ENCODE results near the gene MPL.

GRCh38 chr1:43363935-43364525, 26.4 kb downstream of the MPL start:
- TF ChIP-seq, protein P1, sequence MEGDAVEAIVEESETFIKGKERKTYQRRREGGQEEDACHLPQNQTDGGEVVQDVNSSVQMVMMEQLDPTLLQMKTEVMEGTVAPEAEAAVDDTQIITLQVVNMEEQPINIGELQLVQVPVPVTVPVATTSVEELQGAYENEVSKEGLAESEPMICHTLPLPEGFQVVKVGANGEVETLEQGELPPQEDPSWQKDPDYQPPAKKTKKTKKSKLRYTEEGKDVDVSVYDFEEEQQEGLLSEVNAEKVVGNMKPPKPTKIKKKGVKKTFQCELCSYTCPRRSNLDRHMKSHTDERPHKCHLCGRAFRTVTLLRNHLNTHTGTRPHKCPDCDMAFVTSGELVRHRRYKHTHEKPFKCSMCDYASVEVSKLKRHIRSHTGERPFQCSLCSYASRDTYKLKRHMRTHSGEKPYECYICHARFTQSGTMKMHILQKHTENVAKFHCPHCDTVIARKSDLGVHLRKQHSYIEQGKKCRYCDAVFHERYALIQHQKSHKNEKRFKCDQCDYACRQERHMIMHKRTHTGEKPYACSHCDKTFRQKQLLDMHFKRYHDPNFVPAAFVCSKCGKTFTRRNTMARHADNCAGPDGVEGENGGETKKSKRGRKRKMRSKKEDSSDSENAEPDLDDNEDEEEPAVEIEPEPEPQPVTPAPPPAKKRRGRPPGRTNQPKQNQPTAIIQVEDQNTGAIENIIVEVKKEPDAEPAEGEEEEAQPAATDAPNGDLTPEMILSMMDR (IDR thresholded peaks at IDR 0.05), result no peak
- no peak for TF ChIP-seq FOXK1 (CRISPR knock-in tag; IDR thresholded peaks at IDR 0.05)
- TF ChIP-seq, protein P2, sequence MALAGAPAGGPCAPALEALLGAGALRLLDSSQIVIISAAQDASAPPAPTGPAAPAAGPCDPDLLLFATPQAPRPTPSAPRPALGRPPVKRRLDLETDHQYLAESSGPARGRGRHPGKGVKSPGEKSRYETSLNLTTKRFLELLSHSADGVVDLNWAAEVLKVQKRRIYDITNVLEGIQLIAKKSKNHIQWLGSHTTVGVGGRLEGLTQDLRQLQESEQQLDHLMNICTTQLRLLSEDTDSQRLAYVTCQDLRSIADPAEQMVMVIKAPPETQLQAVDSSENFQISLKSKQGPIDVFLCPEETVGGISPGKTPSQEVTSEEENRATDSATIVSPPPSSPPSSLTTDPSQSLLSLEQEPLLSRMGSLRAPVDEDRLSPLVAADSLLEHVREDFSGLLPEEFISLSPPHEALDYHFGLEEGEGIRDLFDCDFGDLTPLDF (CRISPR knock-in tag; IDR thresholded peaks at IDR 0.05), result no peak
- no peak for TF ChIP-seq IRF2 (CRISPR knock-in tag; IDR thresholded peaks at IDR 0.05; ENCODE audit: borderline replicate concordance, low read depth)
- no peak for TF ChIP-seq SP1 (CRISPR knock-in tag; conservative IDR thresholded peaks at IDR 0.05)
- TF ChIP-seq, protein P3, sequence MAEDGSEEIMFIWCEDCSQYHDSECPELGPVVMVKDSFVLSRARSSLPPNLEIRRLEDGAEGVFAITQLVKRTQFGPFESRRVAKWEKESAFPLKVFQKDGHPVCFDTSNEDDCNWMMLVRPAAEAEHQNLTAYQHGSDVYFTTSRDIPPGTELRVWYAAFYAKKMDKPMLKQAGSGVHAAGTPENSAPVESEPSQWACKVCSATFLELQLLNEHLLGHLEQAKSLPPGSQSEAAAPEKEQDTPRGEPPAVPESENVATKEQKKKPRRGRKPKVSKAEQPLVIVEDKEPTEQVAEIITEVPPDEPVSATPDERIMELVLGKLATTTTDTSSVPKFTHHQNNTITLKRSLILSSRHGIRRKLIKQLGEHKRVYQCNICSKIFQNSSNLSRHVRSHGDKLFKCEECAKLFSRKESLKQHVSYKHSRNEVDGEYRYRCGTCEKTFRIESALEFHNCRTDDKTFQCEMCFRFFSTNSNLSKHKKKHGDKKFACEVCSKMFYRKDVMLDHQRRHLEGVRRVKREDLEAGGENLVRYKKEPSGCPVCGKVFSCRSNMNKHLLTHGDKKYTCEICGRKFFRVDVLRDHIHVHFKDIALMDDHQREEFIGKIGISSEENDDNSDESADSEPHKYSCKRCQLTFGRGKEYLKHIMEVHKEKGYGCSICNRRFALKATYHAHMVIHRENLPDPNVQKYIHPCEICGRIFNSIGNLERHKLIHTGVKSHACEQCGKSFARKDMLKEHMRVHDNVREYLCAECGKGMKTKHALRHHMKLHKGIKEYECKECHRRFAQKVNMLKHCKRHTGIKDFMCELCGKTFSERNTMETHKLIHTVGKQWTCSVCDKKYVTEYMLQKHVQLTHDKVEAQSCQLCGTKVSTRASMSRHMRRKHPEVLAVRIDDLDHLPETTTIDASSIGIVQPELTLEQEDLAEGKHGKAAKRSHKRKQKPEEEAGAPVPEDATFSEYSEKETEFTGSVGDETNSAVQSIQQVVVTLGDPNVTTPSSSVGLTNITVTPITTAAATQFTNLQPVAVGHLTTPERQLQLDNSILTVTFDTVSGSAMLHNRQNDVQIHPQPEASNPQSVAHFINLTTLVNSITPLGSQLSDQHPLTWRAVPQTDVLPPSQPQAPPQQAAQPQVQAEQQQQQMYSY (CRISPR knock-in tag; IDR thresholded peaks at IDR 0.05), result no peak
- no peak for TF ChIP-seq ATF1 (CRISPR knock-in tag; IDR thresholded peaks at IDR 0.05)
- no peak for TF ChIP-seq CREB1 (CRISPR knock-in tag; IDR thresholded peaks at IDR 0.05)
